8988T (cell line): Measurements from ENCODE around the gene MAP3K2.

ENCODE experiments used
- DNase-seq: peaks from one replicate; pipeline ENCODE4 v3.0.0; 2011

Gene MAP3K2

DNA sequence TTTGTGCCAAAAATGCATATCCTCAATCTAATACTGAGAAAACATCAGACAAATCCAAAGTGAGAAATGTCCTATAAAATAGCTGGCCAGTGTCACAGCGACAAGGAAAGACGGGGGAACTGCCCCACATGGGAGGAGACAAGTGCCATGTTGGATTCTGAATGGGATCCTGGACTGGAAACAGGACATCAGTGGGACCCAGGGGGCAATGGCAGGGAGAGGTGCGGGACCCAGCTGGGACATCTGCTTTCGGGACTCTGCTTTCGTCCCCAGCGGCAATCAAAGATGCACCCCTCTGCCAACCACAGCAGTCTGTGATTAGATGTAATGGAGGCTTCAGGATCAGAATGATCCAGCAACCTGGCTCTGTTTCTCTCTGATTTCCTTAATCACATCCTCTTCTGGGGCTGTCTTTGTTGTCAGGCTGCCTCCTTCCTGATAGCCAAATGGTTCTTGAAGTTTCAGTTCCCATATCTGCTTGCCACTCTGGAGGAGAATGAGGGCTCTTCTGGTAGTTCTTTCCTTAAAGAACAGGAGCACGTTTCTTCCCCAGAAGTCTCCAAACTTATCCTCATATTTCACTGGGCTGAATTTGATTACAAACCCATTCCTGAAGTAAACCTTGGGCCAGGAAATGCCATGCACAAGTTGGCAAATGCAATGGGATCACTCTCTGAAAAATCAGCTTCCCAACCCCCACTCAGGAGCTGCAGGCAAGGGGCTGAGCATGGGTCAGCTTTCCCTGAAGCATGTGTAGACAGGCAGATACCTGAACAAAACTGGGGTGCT lies 16.9 kb upstream of the MAP3K2 start:
- DNase-seq: no peak

GRCh38 chr2:127403460-127403859 lies 15.7 kb upstream of the MAP3K2 start:
- DNase-seq: no peak

GRCh38 chr2:127401757-127402695 lies 14.3 kb upstream of the MAP3K2 start:
- no peak for DNase-seq

DNA sequence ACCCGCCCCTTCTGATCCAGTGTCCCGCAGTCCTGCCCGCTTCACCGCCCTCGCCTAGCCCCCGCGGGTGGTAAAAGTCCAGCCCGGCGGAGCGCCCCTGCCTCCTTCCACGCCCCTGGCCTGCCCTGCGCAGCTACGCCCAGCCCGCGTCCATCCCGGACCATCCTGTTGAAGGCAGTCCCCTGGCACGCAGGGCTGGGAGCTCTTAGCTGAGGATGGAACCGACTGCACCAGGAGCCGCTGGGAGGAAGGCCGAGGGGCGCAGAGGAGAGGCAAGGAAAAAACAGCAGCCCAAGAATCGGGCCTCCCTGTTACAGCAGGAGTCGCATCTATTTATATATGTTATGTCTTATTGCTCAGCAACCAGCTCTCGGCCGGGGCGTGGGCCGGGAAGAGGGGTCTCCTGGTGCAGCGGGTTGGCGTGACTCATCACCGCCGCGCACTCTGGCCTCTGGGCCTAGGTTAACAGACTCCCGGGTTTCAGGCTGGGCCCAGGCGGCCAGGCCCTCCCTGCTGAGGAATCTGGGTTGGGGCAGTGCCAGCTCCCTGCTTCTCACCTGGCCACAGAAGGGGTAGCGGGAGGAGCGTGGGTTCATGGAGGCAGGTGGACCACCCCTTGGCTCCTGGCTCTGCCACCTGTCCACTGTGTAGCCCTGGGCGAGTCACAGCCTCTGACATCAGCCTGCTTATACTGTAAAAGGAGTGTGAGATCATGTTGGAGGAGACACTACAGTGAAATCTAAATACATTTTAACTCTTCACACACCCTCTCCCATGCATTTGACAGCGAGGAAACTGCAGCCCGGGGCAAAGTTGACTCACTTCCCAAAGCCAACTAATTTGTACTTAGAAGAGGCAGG lies 13.4 kb upstream of the MAP3K2 start:
- DNase-seq: no peak

- no peak for DNase-seq
These were observed 12.7 kb upstream of the MAP3K2 start for GRCh38 chr2:127400533-127400896.

DNA sequence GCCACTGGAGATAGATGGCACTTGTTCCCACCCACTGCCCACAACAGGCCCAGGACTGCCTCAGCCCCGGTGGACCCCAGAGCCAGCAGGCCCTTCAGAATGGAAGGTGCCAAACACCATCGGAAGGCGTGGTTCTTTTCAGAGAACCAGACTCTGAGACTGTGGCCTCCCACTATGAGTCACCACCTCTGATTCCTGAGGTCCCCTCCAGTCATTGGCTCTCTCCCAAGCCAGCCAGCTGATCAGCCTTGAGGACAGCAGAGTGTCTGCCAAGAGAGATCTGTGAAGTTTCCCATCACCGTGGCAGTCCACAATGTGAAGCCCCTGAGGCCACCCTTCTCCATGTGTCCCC lies 10.4 kb upstream of the MAP3K2 start:
- DNase-seq: peak; percentile 74

DNA sequence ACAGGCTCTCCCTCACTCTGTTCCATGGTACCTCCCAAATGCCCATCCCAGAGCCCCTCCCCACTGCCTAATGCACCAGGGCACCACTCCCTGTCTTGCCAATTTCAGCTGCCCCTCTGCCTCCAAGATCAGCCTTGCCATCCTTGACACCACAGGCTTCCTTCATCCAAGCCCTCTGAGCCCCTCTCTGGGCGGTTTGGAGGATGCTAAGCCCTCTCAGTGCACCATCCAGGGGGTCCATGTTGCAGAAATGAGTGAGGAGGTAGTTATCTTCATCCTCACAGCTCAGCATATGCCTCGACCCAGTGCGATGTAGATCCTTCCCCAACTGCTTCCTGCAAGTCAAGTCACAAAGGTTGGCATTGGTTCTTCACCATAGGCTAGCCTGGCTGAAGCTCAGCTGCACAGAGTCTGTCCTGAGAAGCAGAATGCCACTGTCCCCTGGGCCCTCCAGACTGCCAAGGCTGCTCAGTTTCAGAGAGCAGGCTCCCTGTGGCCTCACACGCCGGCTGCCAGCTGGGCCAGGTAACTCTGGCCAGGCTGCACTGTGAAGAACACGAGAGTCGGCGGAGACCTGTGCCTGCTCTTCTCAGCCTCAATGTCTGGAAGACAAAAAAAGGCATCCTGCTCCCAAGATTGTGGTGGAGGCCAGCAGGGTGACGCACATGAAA lies 9.9 kb upstream of the MAP3K2 start:
- no peak for DNase-seq

DNA sequence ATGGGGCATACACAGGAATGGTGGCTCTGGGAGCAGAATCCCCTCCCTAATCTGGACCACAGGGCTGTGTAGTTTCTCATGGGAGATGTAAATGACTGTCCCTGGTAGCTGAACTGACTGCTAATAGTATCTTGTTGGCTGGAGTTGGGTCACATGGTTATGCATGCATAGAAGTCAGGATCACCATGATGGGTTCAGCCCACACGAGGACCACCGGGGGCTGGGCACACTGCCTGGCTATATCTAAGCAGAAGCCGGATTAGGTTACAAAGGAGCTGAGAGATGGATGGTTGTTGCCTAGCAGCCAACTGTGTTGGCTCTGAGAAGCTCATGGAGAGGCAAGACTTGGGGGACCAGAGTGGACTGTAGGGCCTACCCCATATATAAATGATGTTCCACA lies 6.7 kb upstream of the MAP3K2 start:
- no peak for DNase-seq

DNA sequence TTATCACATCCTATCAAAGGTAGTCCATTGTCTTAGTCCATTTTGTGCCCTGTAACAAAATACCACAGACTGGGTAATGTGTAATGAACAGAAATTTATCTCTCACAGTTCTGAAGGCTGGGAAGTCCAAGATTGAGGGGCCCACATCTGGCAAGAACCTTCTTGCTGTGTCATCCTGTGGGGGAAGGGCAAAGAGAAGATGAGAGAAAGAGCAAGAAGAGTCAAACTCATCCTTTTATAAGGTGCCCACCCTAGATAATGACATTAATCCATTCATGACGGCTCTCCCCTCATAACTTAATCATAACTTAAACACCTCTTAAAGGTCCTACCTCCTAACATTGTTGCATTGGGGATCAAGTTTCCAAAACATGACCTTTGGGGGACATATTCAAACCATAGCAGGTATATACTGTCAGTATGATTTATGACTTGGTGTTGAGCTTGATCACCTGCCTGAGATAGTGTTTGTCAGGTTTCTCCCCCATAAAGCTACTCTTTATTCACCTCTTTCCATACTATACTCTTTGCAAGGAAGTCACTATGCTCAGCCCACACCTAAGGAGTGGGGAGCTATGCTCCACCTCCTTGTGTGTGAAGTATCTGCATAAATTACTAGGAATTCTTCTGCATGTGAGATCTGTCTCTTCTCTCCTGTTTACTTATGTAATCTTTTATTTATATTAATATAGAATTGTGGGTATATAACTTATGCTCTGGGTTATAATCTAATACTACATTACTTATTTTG lies 5.2 kb upstream of the MAP3K2 start:
- no peak for DNase-seq

- DNase-seq: no peak
These were observed 4.5 kb upstream of the MAP3K2 start for GRCh38 chr2:127392133-127392827.

GRCh38 chr2:127389778-127390435 lies 2.1 kb upstream of the MAP3K2 start:
- DNase-seq: no peak

GRCh38 chr2:127388423-127389164 lies 819 bp upstream of the MAP3K2 start:
- DNase-seq: no peak

- peak; percentile 49 for DNase-seq
These were observed 766 bp downstream of the MAP3K2 start for GRCh38 chr2:127386764-127387654.

DNA sequence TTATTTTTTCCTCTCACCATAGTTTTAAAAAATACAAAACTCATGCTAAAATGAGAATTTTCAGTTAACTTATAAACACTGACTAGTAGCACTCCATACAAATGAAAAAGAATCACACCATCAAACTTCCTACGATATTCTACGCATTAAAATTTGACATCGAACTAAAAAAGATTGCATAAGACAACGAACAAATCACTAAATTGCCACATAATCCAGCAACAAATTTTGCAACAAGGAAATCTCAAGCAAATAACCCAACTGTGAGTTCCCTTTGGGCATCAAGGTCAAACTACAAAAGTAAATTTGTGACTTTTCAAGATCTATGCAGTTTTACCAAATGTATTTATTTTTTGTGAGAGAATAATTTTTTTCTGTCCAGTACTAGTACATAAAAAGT lies 1.5 kb downstream of the MAP3K2 start:
- no peak for DNase-seq

- no peak for DNase-seq
These were observed 3.2 kb downstream of the MAP3K2 start for GRCh38 chr2:127384529-127384928.

DNA sequence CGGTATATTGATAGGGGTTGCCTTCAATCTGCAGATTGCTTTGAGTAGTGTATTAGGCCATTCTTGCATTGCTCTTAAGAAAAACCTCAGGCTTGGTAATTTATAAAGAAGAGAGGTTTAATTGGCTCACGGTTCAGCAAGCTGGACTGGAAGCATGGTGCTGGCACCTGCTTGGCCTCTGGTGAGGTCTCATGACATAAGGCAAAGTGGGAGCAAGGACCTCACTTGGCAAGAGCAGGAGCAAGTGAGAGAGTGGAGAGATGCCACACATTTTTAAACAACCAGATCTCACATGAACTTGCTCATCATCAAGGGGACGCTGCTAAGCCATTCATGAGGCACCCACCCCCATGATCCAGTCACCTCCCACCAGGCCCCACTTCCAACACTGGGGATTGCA lies 4.9 kb downstream of the MAP3K2 start:
- DNase-seq: no peak

- DNase-seq: no peak
These were observed 6.0 kb downstream of the MAP3K2 start for GRCh38 chr2:127381762-127382161.

DNA sequence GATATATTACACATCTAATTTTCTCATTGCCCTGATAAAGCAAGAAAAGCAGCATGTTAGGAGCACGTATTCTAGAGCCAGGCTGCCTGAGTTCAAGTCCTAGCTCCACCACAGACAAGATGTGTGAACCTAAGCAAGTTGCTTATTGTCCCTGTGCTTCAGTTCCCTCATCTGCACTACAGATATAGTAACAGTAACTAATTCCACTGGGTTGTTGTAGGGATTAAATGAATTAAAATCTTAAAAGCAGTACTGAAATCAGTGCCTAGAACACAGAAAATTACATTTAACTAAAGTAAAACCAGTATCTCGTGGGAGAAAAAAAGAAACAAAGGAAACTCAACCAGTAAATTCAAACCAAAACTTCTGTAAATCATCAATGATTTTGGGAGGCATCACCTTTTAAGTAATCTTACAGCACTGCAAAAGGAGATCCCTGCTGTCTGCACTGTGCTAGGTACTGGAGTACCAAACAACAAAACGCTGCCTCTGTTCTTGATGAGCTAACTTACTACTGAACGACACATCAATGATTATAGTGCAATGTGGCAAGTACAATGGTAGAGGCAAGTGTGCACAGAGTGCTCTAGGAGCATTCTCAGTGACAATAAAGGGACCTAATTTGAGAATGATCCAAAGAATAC lies 7.9 kb downstream of the MAP3K2 start:
- DNase-seq: no peak
